Measurements from ENCODE around the gene MXD1. TPM values are rescaled to one million over a fixed set of nuclear protein-coding genes. Genes with fewer than 3 reads are reported as not detected.

Gene MXD1
- polyA plus RNA-seq, 3 donors = 83.1 to 247 (median 112) TPM

- no peak overlapping the region for H3K4me3 ChIP-seq (replicated peaks in 1 of 3; ENCODE audit: low read depth in 2 of 3, low read length in 3 of 3)
- no peak overlapping the region for H3K4me2 ChIP-seq (replicated peaks; ENCODE audit: extremely low read depth, low read length, poor library complexity, severe bottlenecking)
- 100% methylated on average over 1 of the region's 1 CpG for WGBS (ENCODE audit: insufficient coverage)
- Mint-ChIP-seq H3K27ac (peak overlapping the region in 1 of 7 donors; percentile 57), H3K9me3 (no peaks in the 10 kb centered on the region), H3K36me3 (peaks cover 0 to 7% of the 10 kb centered on the region in 2 donors), H3K4me3 (peak overlapping the region in 1 of 2 donors; percentile 40), H3K27me3 (ENCODE audit: low read depth in 3 of 3) (peaks cover 1 to 4% (median 4%) of the 10 kb centered on the region in 3 donors), H3K4me1 (peaks cover 29% of the 10 kb centered on the region)
- intact Hi-C loops (cut with micrococcal nuclease) = loop anchor here in 1 of 2 donors (10.0 kb wide), 1 partner anchor 48 kb away; no protein-coding TSS in a partner anchor
- peaks cover 24 to 28% of the 10 kb centered on the region in 2 donors for H3K4me1 ChIP-seq (ENCODE audit: control insufficient read depth in 1 of 2, insufficient read depth in 2 of 2, low read length in 2 of 2)
- H2AFZ ChIP-seq (ENCODE audit: insufficient read depth, low read depth, low read length, poor library complexity, severe bottlenecking) = no peak overlapping the region
- H3K9ac ChIP-seq (ENCODE audit: insufficient read depth, low read length, poor library complexity, severe bottlenecking) = no peak overlapping the region
- TF ChIP-seq CTCF (IDR thresholded peaks at IDR 0.05) = no peak
- no peaks in the 10 kb centered on the region for H3K9me3 ChIP-seq (replicated peaks in 1 of 2; ENCODE audit: control insufficient read depth in 1 of 2, insufficient read depth in 1 of 2, low read length in 2 of 2)
- H3K36me3 ChIP-seq (replicated peaks in 1 of 2; ENCODE audit: control insufficient read depth in 1 of 2, insufficient read depth in 2 of 2, low read length in 2 of 2) = no peaks in the 10 kb centered on the region
- no peaks in the 10 kb centered on the region for H3K79me2 ChIP-seq (ENCODE audit: insufficient read depth, low read length)
- no peaks in the 10 kb centered on the region for H3K27me3 ChIP-seq (ENCODE audit: control insufficient read depth in 2 of 2, insufficient read depth in 2 of 2, low read length in 2 of 2)
- H3K27ac ChIP-seq (ENCODE audit: low read depth in 1 of 2, low read length in 2 of 2) = no peak overlapping the region
- DNase-seq = no peak
- no peaks in the 10 kb centered on the region for H4K20me1 ChIP-seq (ENCODE audit: insufficient read depth, low read length)
Observed at GRCh38 chr2:69972822-69973221, 57.9 kb downstream of the MXD1 start.

- intact Hi-C loops (cut with micrococcal nuclease) = loop anchor here in 1 of 2 donors (10.0 kb wide), 1 partner anchor 49 kb away; no protein-coding TSS in a partner anchor
- H3K4me2 ChIP-seq (replicated peaks; ENCODE audit: extremely low read depth, low read length, poor library complexity, severe bottlenecking) = no peak overlapping the region
- no peak overlapping the region for H3K27ac ChIP-seq (ENCODE audit: low read depth in 1 of 2, low read length in 2 of 2)
- no peaks in the 10 kb centered on the region for H3K9me3 Mint-ChIP-seq
- no peak overlapping the region for H3K27ac Mint-ChIP-seq
- WGBS (ENCODE audit: insufficient coverage) = no CpG with 5 or more reads among the region's 4 CpGs
- DNase-seq = no peak
- no peaks in the 10 kb centered on the region for H3K79me2 ChIP-seq (ENCODE audit: insufficient read depth, low read length)
- no peaks in the 10 kb centered on the region for H4K20me1 ChIP-seq (ENCODE audit: insufficient read depth, low read length)
- H3K4me1 ChIP-seq (ENCODE audit: control insufficient read depth in 1 of 2, insufficient read depth in 2 of 2, low read length in 2 of 2) = peaks cover 29 to 33% of the 10 kb centered on the region in 2 donors
- H3K27me3 Mint-ChIP-seq (ENCODE audit: low read depth in 3 of 3) = peaks cover 1 to 4% (median 4%) of the 10 kb centered on the region in 3 donors
- peaks cover 0 to 7% of the 10 kb centered on the region in 2 donors for H3K36me3 Mint-ChIP-seq
- H3K36me3 ChIP-seq (replicated peaks in 1 of 2; ENCODE audit: control insufficient read depth in 1 of 2, insufficient read depth in 2 of 2, low read length in 2 of 2) = no peaks in the 10 kb centered on the region
- H3K9ac ChIP-seq (ENCODE audit: insufficient read depth, low read length, poor library complexity, severe bottlenecking) = no peak overlapping the region
- H2AFZ ChIP-seq (ENCODE audit: insufficient read depth, low read depth, low read length, poor library complexity, severe bottlenecking) = no peak overlapping the region
- no peaks in the 10 kb centered on the region for H3K9me3 ChIP-seq (replicated peaks in 1 of 2; ENCODE audit: control insufficient read depth in 1 of 2, insufficient read depth in 1 of 2, low read length in 2 of 2)
- H3K4me3 ChIP-seq (replicated peaks in 1 of 3; ENCODE audit: low read depth in 2 of 3, low read length in 3 of 3) = no peak overlapping the region
- no peaks in the 10 kb centered on the region for H3K27me3 ChIP-seq (ENCODE audit: control insufficient read depth in 2 of 2, insufficient read depth in 2 of 2, low read length in 2 of 2)
- peaks cover 34% of the 10 kb centered on the region for H3K4me1 Mint-ChIP-seq
- H3K4me3 Mint-ChIP-seq = no peak overlapping the region
- no peak for TF ChIP-seq CTCF (IDR thresholded peaks at IDR 0.05)
Observed at GRCh38 chr2:69973335-69973735, 58.4 kb downstream of the MXD1 start.

Measured in CD14-positive monocyte (primary cell).